GM12878 (cell line): ENCODE results near the gene VPS33B. TPM values are rescaled to one million over a fixed set of nuclear protein-coding genes. Genes with fewer than 3 reads are reported as not detected.

Experiments used
- JUND ChIP-seq: IDR thresholded peaks from 2 replicates; pipeline ENCODE4 v1.6.1; 2012; ENCODE audit warnings: low read depth, mild to moderate bottlenecking, low read length, improper control_type of control experiment, moderate library complexity
- SRF ChIP-seq, 2 experiments: IDR thresholded peaks; 2 replicates each; pipeline ENCODE4 v1.6.1; 2011; ENCODE audit warnings: low read depth in 2 of 2, low read length in 2 of 2, mild to moderate bottlenecking in 1 of 2, moderate library complexity in 1 of 2
- SUPT20H ChIP-seq: IDR thresholded peaks from 2 replicates; pipeline ENCODE4 v1.6.1; 2011; ENCODE audit warnings: low read depth, mild to moderate bottlenecking, low read length, moderate library complexity, borderline replicate concordance; ENCODE audit not compliant: control insufficient read depth
- TCF3 ChIP-seq: IDR thresholded peaks from 2 replicates; pipeline ENCODE4 v1.6.1; 2012; ENCODE audit warnings: low read depth, mild to moderate bottlenecking, low read length, borderline replicate concordance; ENCODE audit not compliant: insufficient read depth
- polyA plus RNA-seq, 11 experiments: library from polyadenylated mRNA; depleted of rRNA in 4 of 11; unstranded in 6 of 11; stranded (reverse) in 5 of 11; fragments of >200 nt; fragmentation: Nextera tagmentation in 4 of 11; fragmentation: Illumina TruSeq in 1 of 11; extraction: Ambion mirVana in 4 of 11; extraction: Trizol in 1 of 11; gene quantifications; 1 replicate in 1 of 11; 2 replicates in 10 of 11; pipeline versions ENCODE4 v1.2.1 to v1.2.3, GENCODE V29; 2011 to 2016; ENCODE audit warnings: inconsistent platforms in 2 of 11, missing spikeins in 2 of 11, low read depth in 1 of 11
- total RNA-seq, 4 experiments: library from RNA; depleted of rRNA in 3 of 4; stranded (reverse); fragments of >200 nt in 3 of 4; fragmentation: Illumina TruSeq in 1 of 4; extraction: Trizol in 1 of 4; gene quantifications; 2 replicates each; pipeline versions ENCODE4 v1.2.1 to v1.2.3, GENCODE V29; 2013 to 2021
- TF ChIP-seq, protein P1 (sequence below): fragments of 450-650 bp; IDR thresholded peaks from 2 replicates; pipeline ENCODE4 v1.6.1; 2017; ENCODE audit warnings: mild to moderate bottlenecking, moderate library complexity

The VPS33B gene
- total and polyA plus RNA-seq, 10 of the 15 experiments (the other 5 are each of a cell fraction or from before 2014, with no cell fraction given) = 11.4 to 21.5 (median 15.2) TPM

DNA sequence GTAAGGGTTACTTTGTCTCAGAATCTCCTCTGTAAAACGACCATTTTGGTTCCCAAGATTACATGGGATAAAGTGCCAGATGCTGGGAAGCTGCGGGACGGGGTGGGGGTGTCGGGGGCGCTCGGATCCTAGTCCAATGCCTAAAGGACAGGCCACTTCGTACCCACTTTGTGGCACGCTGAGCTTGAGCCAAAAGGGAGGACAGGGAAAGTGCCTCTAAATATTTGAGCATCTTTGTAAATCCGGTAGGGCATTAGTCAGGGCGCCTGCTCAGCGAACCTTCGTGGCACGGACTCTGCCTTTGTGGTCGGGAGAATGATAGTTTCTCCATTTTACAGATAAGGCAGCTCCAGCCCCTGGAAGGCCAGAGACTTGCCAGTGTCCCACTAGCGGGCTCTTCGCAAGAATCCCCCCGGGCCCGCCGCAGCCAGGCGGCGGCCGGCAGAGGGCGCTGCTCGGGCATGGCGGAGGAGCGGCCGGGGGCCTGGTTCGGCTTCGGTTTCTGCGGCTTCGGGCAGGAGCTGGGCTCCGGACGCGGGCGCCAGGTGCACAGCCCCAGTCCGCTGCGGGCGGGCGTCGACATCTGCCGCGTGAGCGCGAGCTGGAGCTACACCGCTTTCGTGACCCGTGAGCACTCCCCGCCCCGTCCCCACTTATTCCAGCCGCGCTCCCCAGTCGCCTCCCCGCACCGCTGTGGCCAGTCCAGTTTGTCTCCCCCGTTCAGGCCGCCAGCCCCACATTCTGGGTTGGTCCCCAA lies 65.9 kb downstream of the VPS33B start (continued):
- TF ChIP-seq JUND (no peak), SUPT20H (no peak), SRF (IDR thresholded peaks at IDR 0.05; ENCODE audit: low read depth in 2 of 2, low read length in 2 of 2) (0 out of 4 replicates have a peak, but pooled peaks of 1 of the 2 experiments have one; percentile 33), TCF3 (peak; percentile 74; the same call in 1 of the 2 replicates)
- TF ChIP-seq, protein P1, sequence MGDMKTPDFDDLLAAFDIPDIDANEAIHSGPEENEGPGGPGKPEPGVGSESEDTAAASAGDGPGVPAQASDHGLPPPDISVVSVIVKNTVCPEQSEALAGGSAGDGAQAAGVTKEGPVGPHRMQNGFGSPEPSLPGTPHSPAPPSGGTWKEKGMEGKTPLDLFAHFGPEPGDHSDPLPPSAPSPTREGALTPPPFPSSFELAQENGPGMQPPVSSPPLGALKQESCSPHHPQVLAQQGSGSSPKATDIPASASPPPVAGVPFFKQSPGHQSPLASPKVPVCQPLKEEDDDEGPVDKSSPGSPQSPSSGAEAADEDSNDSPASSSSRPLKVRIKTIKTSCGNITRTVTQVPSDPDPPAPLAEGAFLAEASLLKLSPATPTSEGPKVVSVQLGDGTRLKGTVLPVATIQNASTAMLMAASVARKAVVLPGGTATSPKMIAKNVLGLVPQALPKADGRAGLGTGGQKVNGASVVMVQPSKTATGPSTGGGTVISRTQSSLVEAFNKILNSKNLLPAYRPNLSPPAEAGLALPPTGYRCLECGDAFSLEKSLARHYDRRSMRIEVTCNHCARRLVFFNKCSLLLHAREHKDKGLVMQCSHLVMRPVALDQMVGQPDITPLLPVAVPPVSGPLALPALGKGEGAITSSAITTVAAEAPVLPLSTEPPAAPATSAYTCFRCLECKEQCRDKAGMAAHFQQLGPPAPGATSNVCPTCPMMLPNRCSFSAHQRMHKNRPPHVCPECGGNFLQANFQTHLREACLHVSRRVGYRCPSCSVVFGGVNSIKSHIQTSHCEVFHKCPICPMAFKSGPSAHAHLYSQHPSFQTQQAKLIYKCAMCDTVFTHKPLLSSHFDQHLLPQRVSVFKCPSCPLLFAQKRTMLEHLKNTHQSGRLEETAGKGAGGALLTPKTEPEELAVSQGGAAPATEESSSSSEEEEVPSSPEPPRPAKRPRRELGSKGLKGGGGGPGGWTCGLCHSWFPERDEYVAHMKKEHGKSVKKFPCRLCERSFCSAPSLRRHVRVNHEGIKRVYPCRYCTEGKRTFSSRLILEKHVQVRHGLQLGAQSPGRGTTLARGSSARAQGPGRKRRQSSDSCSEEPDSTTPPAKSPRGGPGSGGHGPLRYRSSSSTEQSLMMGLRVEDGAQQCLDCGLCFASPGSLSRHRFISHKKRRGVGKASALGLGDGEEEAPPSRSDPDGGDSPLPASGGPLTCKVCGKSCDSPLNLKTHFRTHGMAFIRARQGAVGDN = no peak
